Activated T-helper 1 cell treated with anti-CD3 and anti-CD28 coated beads, Interleukin-12 subunit alpha, Interleukin-12 subunit beta, Interleukin-2, Interleukin-4 antibody, amounts not matched to agents 30 ng/mL and 10 ng/mL and 1 ng/mL, durations not matched to agents 14 hours and 24 hours and 36 hours (primary cell): ENCODE results near the gene RFC4. TPM values are rescaled to one million over a fixed set of nuclear protein-coding genes. Genes with fewer than 3 reads are reported as not detected.
A peak's percentile ranks its signal among the peaks of the same experiment; 100 is the strongest.
"Not testable (repeated sequence)": the region's sequence is repeated elsewhere in the genome, so short reads cannot be mapped to it uniquely, and the experiment has no call there.

Experiments
- DNase-seq: peaks from one replicate; pipeline ENCODE4 v3.0.0; 2021; ENCODE audit warnings: low spot score
- H3K27ac Mint-ChIP-seq: one replicate; pipeline ENCODE4 v1.8.0; 2021; ENCODE audit warnings: mild to moderate bottlenecking, mixed read lengths
- H3K27me3 Mint-ChIP-seq: one replicate; pipeline ENCODE4 v1.8.0; 2022; ENCODE audit warnings: mild to moderate bottlenecking, moderate library complexity, mixed read lengths; ENCODE audit not compliant: insufficient read depth
- H3K36me3 Mint-ChIP-seq: one replicate; pipeline ENCODE4 v1.8.0; 2021; ENCODE audit warnings: low read depth, mixed read lengths
- H3K4me1 Mint-ChIP-seq: one replicate; pipeline ENCODE4 v1.8.0; 2021; ENCODE audit warnings: low read depth, mixed read lengths
- H3K4me3 Mint-ChIP-seq: one replicate; pipeline ENCODE4 v1.8.0; 2021; ENCODE audit warnings: mild to moderate bottlenecking, moderate library complexity, mixed read lengths
- H3K9me3 Mint-ChIP-seq: one replicate; pipeline ENCODE4 v1.8.0; 2021; ENCODE audit warnings: mixed read lengths
- intact Hi-C: fragments of 100-400 bp; cut with micrococcal nuclease; formaldehyde crosslinking; loops from one replicate; pipeline ENCODE4 v1.15.1; 2024
- total RNA-seq: library from RNA; stranded (reverse); gene quantifications from 2 replicates; pipeline ENCODE4 v1.2.3, GENCODE V29; 2022

Gene RFC4
- total RNA-seq, 1 donor from 2014 or later = 122 TPM

GRCh38 chr3:186839874-186840641 lies 33.8 kb upstream of the RFC4 start:
- Mint-ChIP-seq H3K27me3 (peaks cover 21% of the 10 kb centered on the region), H3K4me3 (no peak overlapping the region), H3K4me1 (no peaks in the 10 kb centered on the region), H3K9me3 (no peaks in the 10 kb centered on the region), H3K27ac (no peak overlapping the region), H3K36me3 (no peaks in the 10 kb centered on the region)
- intact Hi-C loops = no loop called here
- no peak for DNase-seq

DNA sequence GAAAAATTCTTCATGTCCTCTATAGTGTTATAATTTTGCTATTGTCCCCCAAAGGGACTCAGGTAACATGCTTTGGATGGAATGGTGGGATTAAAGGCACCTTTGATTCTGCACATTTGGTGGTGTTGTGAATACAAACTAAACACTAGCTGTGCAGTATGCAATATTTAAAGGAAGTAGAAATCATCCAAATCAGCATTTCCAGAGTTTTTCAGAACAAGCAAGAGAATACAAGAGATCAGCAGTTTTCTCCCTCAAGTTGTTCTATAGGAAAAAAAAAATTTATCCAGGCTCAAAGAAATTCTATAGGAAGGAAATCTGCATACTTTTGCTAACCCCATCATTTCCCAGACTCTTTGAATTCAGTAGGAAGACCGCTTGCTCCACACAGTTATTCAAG lies 26.0 kb upstream of the RFC4 start:
- Mint-ChIP-seq H3K4me3 (no peak overlapping the region), H3K27me3 (peaks cover 77% of the 10 kb centered on the region), H3K9me3 (no peaks in the 10 kb centered on the region), H3K27ac (no peak overlapping the region), H3K36me3 (no peaks in the 10 kb centered on the region), H3K4me1 (no peaks in the 10 kb centered on the region)
- intact Hi-C loops = no loop called here
- DNase-seq = no peak

DNA sequence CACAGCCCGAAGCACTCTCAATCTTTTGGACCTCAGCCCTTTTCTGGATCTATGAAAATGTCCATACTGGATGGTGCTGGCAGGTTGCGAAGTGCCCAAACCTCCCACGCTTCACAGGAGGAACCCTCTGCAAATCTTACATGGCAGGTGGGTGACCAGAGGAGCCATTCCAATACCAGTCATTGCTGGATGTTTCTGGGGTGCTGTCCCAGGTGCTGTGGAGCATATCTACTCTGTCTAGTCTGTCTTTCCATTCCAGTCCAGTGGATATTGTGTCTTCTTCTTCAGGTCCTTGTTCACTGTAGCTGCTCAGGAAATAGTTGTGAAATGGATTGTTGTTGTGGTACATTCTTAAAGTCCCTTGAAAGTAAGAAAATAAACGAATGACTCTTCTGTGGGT lies 25.5 kb upstream of the RFC4 start:
- Mint-ChIP-seq H3K4me1 (peaks cover under 1% of the 10 kb centered on the region), H3K27ac (no peak overlapping the region)
- intact Hi-C loops = no loop called here

GRCh38 chr3:186828340-186828739 lies 22.1 kb upstream of the RFC4 start:
- H3K36me3 Mint-ChIP-seq = peaks cover 4% of the 10 kb centered on the region
- H3K27ac Mint-ChIP-seq = no peak overlapping the region
- no peak for DNase-seq
- H3K9me3 Mint-ChIP-seq = no peaks in the 10 kb centered on the region
- peaks cover 20% of the 10 kb centered on the region for H3K4me1 Mint-ChIP-seq
- H3K27me3 Mint-ChIP-seq = peaks cover 60% of the 10 kb centered on the region
- intact Hi-C loops = loop anchor here (5.0 kb wide), 1 partner anchor 174 kb away; no protein-coding TSS in a partner anchor
- H3K4me3 Mint-ChIP-seq = no peak overlapping the region

More for the DNA sequence above, 25.5 kb upstream of the RFC4 start:
- DNase-seq = no peak
- H3K4me3 Mint-ChIP-seq = no peak overlapping the region
- no peaks in the 10 kb centered on the region for H3K36me3 Mint-ChIP-seq
- H3K9me3 Mint-ChIP-seq = no peaks in the 10 kb centered on the region
- H3K27me3 Mint-ChIP-seq = peaks cover 72% of the 10 kb centered on the region

DNA sequence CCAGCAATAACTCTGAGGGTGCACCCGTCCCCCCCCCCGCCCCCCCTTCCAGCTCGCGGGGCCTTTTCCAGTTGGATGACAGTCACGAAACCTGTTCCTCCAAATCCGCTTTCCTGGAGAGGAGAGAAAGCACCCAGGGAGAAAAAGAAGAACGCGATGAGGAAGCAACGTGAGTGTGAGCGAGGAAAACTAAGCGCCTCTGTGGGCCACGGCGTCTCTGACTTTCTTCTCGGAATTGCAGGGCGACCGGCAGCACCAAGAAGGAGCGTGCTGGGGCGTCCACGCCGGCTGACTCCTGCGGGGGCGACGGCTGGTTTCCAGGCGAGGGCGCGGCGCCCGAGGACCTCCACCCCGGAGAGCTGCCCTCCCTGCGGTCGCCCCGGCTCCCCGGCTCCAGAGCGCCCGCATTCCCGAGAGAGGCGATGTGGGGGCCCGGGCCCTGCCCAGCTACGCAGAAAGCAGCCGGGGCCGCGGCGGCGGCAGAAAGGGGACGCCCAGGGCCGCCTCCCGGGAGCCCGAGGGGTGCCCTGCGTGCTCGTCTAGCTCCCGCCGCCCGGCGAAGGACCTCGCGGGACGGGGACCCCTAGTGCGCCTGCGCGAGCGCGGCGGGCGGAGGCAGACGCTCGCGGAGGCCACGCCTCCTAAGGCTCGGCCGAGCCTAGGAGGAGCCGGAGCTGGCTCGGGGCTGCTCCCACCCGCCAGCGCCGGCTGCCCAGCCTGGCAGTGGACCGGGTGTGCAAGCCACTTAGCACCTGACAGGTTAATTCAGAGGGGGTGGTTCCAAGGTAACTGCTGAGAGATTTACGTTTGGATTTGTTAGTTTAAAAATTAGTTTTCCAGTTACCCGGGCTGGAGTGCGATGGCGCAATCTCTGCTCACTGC lies 20.9 kb upstream of the RFC4 start:
- no peaks in the 10 kb centered on the region for H3K9me3 Mint-ChIP-seq
- intact Hi-C loops = loop anchor here (1.0 to 5.0 kb wide), 7 partner anchors 21 to 338 kb away; partner anchors contain the start of genes DNAJB11, EIF4A2, RFC4 and ST6GAL1
- peak overlapping the region; percentile 78 for H3K27ac Mint-ChIP-seq

DNA sequence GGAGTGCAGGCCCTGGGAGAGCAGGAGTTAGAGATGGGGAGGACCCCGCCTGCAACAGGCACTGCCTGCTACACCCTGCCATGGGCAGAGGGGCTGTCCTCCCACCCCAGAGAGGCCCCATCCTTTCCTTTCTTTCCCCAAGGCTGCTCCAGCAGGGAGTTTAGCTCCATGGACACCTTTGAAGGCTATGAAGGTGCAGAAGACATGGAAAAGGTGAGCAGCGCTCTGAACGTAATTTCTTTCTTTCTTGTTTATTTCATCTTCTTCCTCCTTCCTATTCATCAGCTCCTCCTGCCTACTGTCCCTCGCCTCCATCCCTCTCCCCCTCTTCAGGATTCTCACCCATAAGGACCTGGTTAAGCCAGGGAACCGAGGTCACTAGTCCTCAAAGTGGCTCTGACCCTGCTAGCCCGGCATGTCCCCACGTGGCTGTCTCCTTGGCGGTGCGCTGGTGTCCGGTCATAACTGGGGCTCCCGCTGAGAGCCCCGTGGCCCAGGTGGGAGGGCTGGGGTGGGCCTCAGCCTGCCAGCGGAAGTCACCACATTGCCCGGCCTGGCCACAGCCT lies 20.2 kb upstream of the RFC4 start:
- Mint-ChIP-seq H3K36me3 (peaks cover 4% of the 10 kb centered on the region), H3K4me3 (peak overlapping the region; percentile 93)
- no peak for DNase-seq

More for the DNA sequence above, 20.9 kb upstream of the RFC4 start:
- DNase-seq = peak; percentile 87
- Mint-ChIP-seq H3K4me1 (peaks cover 20% of the 10 kb centered on the region), H3K36me3 (peaks cover 4% of the 10 kb centered on the region), H3K27me3 (peaks cover 49% of the 10 kb centered on the region), H3K4me3 (peak overlapping the region; percentile 93)

DNA sequence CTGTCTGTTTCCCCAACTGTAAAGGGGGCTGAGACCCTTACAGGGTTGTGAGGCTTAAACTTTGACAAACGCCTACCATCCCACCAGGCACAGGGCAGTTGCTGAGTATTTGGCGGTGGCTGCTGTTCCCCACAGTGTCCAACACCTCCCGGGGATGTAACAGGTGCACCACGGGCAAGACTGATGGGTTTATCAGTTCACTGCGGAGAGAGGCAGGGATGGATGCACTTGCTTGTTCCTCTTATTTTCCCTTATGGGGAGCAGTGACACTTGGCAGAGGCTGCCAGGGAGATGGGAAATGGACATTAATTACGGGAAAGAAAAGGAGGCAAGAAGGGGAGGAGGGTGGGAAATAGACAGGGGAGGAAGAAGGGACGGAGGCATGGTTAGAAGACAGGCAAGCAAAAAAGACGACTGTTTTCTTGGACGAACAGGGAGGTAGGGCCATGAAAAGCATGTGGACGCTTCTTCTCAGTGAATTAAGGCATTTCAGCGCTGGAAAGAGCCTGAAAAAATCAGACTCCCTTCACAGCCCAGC lies 19.7 kb upstream of the RFC4 start:
- H3K4me1 Mint-ChIP-seq = peaks cover 20% of the 10 kb centered on the region
- H3K27me3 Mint-ChIP-seq = peaks cover 36% of the 10 kb centered on the region
- H3K27ac Mint-ChIP-seq = peak overlapping the region; percentile 80
- peaks cover 4% of the 10 kb centered on the region for H3K36me3 Mint-ChIP-seq
- intact Hi-C loops = loop anchor here (2.0 to 5.0 kb wide), 4 partner anchors 43 to 339 kb away; partner anchors contain the start of gene EIF4A2
- DNase-seq = no peak
- H3K4me3 Mint-ChIP-seq = peak overlapping the region; percentile 93
- H3K9me3 Mint-ChIP-seq = no peaks in the 10 kb centered on the region

More for the DNA sequence above, 20.2 kb upstream of the RFC4 start:
- intact Hi-C loops = loop anchor here (2.0 to 5.0 kb wide), 4 partner anchors 44 to 338 kb away; partner anchors contain the start of gene EIF4A2
- Mint-ChIP-seq H3K27me3 (peaks cover 42% of the 10 kb centered on the region), H3K4me1 (peaks cover 20% of the 10 kb centered on the region), H3K9me3 (no peaks in the 10 kb centered on the region), H3K27ac (peak overlapping the region; percentile 78)

GRCh38 chr3:186825294-186825821 lies 19.1 kb upstream of the RFC4 start:
- Mint-ChIP-seq H3K9me3 (no peaks in the 10 kb centered on the region), H3K27ac (peak overlapping the region; percentile 80), H3K4me3 (peak overlapping the region; percentile 93), H3K27me3 (peaks cover 30% of the 10 kb centered on the region), H3K36me3 (peaks cover 4% of the 10 kb centered on the region), H3K4me1 (peaks cover 20% of the 10 kb centered on the region)
- no peak for DNase-seq
- intact Hi-C loops = loop anchor here (5.0 kb wide), 1 partner anchor 177 kb away; no protein-coding TSS in a partner anchor

GRCh38 chr3:186824430-186825139 lies 18.3 kb upstream of the RFC4 start:
- no peak for DNase-seq
- peaks cover 20% of the 10 kb centered on the region for H3K4me1 Mint-ChIP-seq
- H3K27me3 Mint-ChIP-seq = peaks cover 23% of the 10 kb centered on the region
- H3K9me3 Mint-ChIP-seq = no peaks in the 10 kb centered on the region
- H3K36me3 Mint-ChIP-seq = peaks cover 4% of the 10 kb centered on the region
- H3K4me3 Mint-ChIP-seq = no peak overlapping the region
- intact Hi-C loops = loop anchor here (5.0 kb wide), 2 partner anchors 52 to 178 kb away; no protein-coding TSS in a partner anchor
- H3K27ac Mint-ChIP-seq = no peak overlapping the region

DNA sequence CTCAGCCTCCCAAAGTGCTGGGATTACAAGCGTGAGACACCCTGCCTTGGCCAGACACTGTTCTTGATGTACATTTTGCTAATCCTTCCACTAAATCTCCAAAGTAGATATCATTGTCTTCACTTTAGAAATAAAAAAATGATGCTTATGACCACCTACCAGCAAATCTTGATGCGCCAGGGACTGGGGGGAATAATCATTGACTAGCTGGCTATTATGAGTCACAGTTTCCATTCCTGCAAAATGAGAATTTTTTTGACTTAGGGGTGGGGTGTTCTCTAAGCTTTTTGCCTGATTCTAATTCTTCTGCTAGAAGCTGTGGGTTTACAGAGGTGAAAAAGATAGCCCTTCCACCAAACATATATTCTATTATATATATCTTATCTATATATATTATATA lies 17.1 kb upstream of the RFC4 start:
- Mint-ChIP-seq H3K36me3 (peaks cover 4% of the 10 kb centered on the region), H3K27ac (no peak overlapping the region), H3K4me1 (peaks cover 20% of the 10 kb centered on the region), H3K27me3 (peaks cover 12% of the 10 kb centered on the region), H3K4me3 (no peak overlapping the region), H3K9me3 (no peaks in the 10 kb centered on the region)
- intact Hi-C loops = loop anchor here (5.0 kb wide), 1 partner anchor 51 kb away; no protein-coding TSS in a partner anchor
- no peak for DNase-seq

- H3K4me3 Mint-ChIP-seq, H3K9me3 Mint-ChIP-seq, H3K27ac Mint-ChIP-seq, H3K36me3 Mint-ChIP-seq, H3K27me3 Mint-ChIP-seq, DNase-seq: not testable (repeated sequence)
- intact Hi-C loops = loop anchor here (5.0 kb wide), 1 partner anchor 50 kb away; no protein-coding TSS in a partner anchor
- peaks cover 20% of the 10 kb centered on the region for H3K4me1 Mint-ChIP-seq
These were observed 16.1 kb upstream of the RFC4 start for GRCh38 chr3:186822388-186822759.
